Measurements from ENCODE around the gene ARID1B. TPM values are rescaled to one million over a fixed set of nuclear protein-coding genes. Genes with fewer than 3 reads are reported as not detected.

ARID1B gene
- total and polyA plus RNA-seq, 12 donors: 11.2 to 63.2 (median 52.2) TPM

GRCh38 chr6:157047328-157047727 lies 270.1 kb downstream of the ARID1B start:
- Histone ChIP-seq H3K27me3 (no peaks in the 10 kb centered on the region), H3K9me3 (no peaks in the 10 kb centered on the region), H3K4me3 (no peak overlapping the region), H3K27ac (no peak overlapping the region), H3K4me1 (peaks cover 5 to 68% (median 34%) of the 10 kb centered on the region in 9 donors), H3K36me3 (no peaks in the 10 kb centered on the region)
- ATAC-seq (no peak), DNase-seq (no peak)
- 81 to 87% methylated on average over 4 of the region's 4 CpGs for WGBS, 2 donors
- TF ChIP-seq, protein P1, sequence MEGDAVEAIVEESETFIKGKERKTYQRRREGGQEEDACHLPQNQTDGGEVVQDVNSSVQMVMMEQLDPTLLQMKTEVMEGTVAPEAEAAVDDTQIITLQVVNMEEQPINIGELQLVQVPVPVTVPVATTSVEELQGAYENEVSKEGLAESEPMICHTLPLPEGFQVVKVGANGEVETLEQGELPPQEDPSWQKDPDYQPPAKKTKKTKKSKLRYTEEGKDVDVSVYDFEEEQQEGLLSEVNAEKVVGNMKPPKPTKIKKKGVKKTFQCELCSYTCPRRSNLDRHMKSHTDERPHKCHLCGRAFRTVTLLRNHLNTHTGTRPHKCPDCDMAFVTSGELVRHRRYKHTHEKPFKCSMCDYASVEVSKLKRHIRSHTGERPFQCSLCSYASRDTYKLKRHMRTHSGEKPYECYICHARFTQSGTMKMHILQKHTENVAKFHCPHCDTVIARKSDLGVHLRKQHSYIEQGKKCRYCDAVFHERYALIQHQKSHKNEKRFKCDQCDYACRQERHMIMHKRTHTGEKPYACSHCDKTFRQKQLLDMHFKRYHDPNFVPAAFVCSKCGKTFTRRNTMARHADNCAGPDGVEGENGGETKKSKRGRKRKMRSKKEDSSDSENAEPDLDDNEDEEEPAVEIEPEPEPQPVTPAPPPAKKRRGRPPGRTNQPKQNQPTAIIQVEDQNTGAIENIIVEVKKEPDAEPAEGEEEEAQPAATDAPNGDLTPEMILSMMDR (IDR thresholded peaks at IDR 0.05): no peak
- intact Hi-C loops (cut with DNase I): no loop called here

GRCh38 chr6:157047951-157048350 lies 270.8 kb downstream of the ARID1B start:
- H3K4me3 ChIP-seq: no peak overlapping the region
- H3K4me1 ChIP-seq: peaks cover 5 to 68% (median 34%) of the 10 kb centered on the region in 9 donors
- no peak overlapping the region for H3K27ac ChIP-seq
- DNase-seq: no peak
- no peaks in the 10 kb centered on the region for H3K9me3 ChIP-seq
- ATAC-seq: no peak
- no peaks in the 10 kb centered on the region for H3K27me3 ChIP-seq
- TF ChIP-seq, protein P1 (IDR thresholded peaks at IDR 0.05): no peak
- intact Hi-C loops (cut with DNase I): no loop called here
- no peaks in the 10 kb centered on the region for H3K36me3 ChIP-seq
- 28% methylated on average over 2 of the region's 2 CpGs for WGBS, 2 donors

- Histone ChIP-seq H3K27ac (no peak overlapping the region), H3K27me3 (no peaks in the 10 kb centered on the region), H3K9me3 (no peaks in the 10 kb centered on the region), H3K36me3 (no peaks in the 10 kb centered on the region), H3K4me3 (no peak overlapping the region), H3K4me1 (peaks cover 5 to 68% (median 34%) of the 10 kb centered on the region in 9 donors)
- ATAC-seq (peak in 6 of 8 donors; percentile 20 to 63 (median 37)), DNase-seq (no peak)
- intact Hi-C loops (cut with DNase I): no loop called here
- WGBS, 2 donors: 79 to 80% methylated on average over 5 of the region's 5 CpGs
- TF ChIP-seq, protein P1 (IDR thresholded peaks at IDR 0.05): no peak
Observed at GRCh38 chr6:157049133-157049532, 272.0 kb downstream of the ARID1B start.

- TF ChIP-seq, protein P1 (IDR thresholded peaks at IDR 0.05): no peak
- peak overlapping the region in 1 of 10 donors; percentile 3 for H3K27ac ChIP-seq
- peaks cover 5 to 54% (median 32%) of the 10 kb centered on the region in 9 donors for H3K4me1 ChIP-seq
- intact Hi-C loops (cut with DNase I): no loop called here
- no peaks in the 10 kb centered on the region for H3K27me3 ChIP-seq
- DNase-seq: peak in 1 of 2 donors; percentile 52
- peaks cover 0 to 4% (median under 1%) of the 10 kb centered on the region in 11 donors for H3K9me3 ChIP-seq
- ATAC-seq: peak in 7 of 8 donors; percentile 28 to 70 (median 50)
- H3K36me3 ChIP-seq: no peaks in the 10 kb centered on the region
- no peak overlapping the region for H3K4me3 ChIP-seq
- 48 to 53% methylated on average over 8 of the region's 8 CpGs for WGBS, 2 donors
Observed at GRCh38 chr6:157050537-157051265, 273.5 kb downstream of the ARID1B start.

Data from heart right ventricle (tissue), 16 donors.